22Rv1 (cell line): ENCODE measurements around the gene GADL1.

Experiments used
- ZFX ChIP-seq: fragments of 450-650 bp; IDR thresholded peaks from 2 replicates; pipeline ENCODE4 v1.6.1; 2017; ENCODE audit warnings: antibody characterized with exemption, borderline replicate concordance
- TF ChIP-seq, protein P1 (sequence below): fragments of 450-650 bp; IDR thresholded peaks from 2 replicates; pipeline ENCODE4 v1.5.1; 2017; ENCODE audit warnings: mild to moderate bottlenecking

DNA sequence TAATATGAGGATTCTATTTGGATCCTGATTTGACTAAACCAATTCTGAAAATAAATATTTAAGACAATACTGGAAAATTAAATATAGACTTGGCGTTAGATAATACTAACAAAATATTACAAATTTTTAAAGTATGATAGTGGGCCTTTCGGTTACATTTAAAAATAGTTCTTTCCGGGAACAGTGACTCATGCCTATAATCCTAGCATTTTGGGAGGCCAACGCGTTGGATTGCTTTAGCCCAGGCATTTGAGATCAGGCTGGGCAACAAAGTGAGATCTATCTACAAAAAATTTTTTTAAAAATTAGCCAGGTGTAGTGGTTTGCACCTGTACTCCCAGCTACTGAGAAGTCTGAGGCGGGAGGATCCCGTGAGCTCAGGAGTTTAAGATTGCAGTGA lies 30.3 kb upstream of the GADL1 start:
- TF ChIP-seq, protein P1, sequence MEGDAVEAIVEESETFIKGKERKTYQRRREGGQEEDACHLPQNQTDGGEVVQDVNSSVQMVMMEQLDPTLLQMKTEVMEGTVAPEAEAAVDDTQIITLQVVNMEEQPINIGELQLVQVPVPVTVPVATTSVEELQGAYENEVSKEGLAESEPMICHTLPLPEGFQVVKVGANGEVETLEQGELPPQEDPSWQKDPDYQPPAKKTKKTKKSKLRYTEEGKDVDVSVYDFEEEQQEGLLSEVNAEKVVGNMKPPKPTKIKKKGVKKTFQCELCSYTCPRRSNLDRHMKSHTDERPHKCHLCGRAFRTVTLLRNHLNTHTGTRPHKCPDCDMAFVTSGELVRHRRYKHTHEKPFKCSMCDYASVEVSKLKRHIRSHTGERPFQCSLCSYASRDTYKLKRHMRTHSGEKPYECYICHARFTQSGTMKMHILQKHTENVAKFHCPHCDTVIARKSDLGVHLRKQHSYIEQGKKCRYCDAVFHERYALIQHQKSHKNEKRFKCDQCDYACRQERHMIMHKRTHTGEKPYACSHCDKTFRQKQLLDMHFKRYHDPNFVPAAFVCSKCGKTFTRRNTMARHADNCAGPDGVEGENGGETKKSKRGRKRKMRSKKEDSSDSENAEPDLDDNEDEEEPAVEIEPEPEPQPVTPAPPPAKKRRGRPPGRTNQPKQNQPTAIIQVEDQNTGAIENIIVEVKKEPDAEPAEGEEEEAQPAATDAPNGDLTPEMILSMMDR: no peak
- TF ChIP-seq ZFX: no peak
